Kidney epithelial cell (primary cell): Measurements from ENCODE around the gene CD6. TPM values are rescaled to one million over a fixed set of nuclear protein-coding genes. Genes with fewer than 3 reads are reported as not detected.

Experiments
- DNase-seq: peaks from one replicate; pipeline ENCODE4 v3.0.0-alpha.2; 2010; ENCODE audit warnings: low read depth
- H3K27me3 ChIP-seq: 2 replicates; pipeline ENCODE4 v1.6.0; 2011; ENCODE audit warnings: low read length; ENCODE audit not compliant: control insufficient read depth, insufficient read depth
- H3K36me3 ChIP-seq: 2 replicates; pipeline ENCODE4 v1.5.1; 2011; ENCODE audit warnings: low read length; ENCODE audit not compliant: control insufficient read depth, insufficient read depth
- H3K4me3 ChIP-seq: 2 replicates; pipeline ENCODE4 v1.5.1; 2011; ENCODE audit warnings: low read depth, mild to moderate bottlenecking, control low read depth, low read length
- total RNA-seq: library from RNA; depleted of rRNA; stranded (reverse); fragments of >200 nt; gene quantifications from 2 replicates; pipeline ENCODE4 v1.2.3, GENCODE V29; 2015
- TF ChIP-seq, protein P1 (sequence below): IDR thresholded peaks from 2 replicates; pipeline ENCODE4 v1.5.1; 2011; ENCODE audit warnings: mild to moderate bottlenecking, moderate library complexity, low read length, control low read depth, inconsistent platforms; ENCODE audit not compliant: insufficient read depth, poor library complexity, severe bottlenecking

The CD6 gene
- total RNA-seq, 1 donor from 2014 or later = 0.29 TPM

DNA sequence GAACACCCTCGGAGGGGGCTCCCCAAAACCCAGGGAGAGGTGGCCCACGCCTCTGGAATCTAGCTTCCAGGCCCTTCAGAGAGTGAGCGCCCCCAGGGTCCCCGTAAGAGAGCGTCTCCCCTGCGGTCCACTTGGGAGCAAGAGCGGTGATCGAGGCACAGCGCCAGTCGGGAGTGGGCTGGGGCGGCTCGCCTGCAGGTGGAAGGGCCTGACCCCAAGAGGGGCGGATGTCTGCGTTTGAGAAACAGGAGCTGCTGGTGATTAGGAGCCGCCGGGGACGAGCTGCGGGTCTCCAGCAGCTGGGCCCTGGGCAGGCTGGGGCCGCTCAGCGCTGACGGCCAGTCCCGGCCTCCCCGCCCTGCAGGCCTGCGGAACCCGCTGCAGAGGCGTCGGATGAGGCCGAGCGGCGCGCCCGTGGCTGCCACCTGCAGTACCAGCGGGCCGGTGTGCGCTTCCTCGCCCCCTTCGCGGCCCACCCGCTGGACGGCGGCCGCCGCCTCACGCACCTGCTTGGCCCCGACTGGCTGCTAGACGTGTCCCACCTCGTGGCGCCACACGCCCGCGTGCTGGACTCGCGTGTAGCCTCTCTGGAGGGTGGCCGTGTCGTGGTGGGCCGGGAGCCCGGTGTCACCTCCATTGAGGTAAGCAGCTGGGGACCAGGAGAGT, 37.2 kb upstream of the CD6 start:
- no peak overlapping the region for H3K4me3 ChIP-seq
- TF ChIP-seq, protein P1, sequence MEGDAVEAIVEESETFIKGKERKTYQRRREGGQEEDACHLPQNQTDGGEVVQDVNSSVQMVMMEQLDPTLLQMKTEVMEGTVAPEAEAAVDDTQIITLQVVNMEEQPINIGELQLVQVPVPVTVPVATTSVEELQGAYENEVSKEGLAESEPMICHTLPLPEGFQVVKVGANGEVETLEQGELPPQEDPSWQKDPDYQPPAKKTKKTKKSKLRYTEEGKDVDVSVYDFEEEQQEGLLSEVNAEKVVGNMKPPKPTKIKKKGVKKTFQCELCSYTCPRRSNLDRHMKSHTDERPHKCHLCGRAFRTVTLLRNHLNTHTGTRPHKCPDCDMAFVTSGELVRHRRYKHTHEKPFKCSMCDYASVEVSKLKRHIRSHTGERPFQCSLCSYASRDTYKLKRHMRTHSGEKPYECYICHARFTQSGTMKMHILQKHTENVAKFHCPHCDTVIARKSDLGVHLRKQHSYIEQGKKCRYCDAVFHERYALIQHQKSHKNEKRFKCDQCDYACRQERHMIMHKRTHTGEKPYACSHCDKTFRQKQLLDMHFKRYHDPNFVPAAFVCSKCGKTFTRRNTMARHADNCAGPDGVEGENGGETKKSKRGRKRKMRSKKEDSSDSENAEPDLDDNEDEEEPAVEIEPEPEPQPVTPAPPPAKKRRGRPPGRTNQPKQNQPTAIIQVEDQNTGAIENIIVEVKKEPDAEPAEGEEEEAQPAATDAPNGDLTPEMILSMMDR = no peak
- H3K27me3 ChIP-seq = no peaks in the 10 kb centered on the region
- H3K36me3 ChIP-seq = peaks cover 2% of the 10 kb centered on the region
- no peak for DNase-seq

DNA sequence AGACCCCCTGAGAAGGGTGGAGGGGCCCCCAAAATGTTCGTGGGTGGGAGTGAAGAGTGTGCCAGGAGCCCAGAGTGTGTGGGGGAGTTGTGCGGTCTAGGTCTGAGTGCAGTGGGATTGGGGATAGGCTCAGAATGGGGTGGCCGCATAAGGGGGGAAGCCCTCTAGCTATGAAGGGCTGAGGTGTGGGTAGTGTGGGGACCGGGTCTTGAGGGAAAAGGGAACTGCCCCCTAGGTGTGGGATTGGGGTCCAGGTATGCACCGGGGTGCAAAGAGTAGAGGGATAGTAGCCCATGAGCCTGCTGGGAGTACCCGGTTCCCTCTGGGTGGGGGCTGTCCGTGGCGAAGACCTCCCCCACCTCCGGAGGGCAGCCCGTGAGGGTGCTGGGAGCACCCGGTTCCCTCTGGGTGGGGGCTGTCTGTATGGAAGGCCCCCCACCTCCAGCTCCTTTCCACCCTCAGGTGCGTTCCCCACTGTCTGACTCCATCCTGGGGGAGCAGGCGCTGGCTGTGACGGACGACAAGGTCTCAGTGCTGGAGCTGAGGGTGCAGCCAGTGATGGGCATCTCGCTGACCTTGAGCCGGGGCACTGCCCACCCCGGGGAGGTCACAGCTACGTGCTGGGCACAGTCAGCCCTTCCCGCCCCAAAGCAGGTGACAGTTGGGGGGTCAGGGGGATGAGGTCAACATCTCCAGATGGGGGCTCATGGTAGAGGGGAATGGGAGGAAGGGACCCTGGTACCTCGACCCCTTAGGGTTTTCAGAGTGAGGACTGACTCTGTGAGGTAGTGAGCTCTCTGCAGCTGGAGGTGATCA, 36.5 kb upstream of the CD6 start:
- no peak for DNase-seq
- TF ChIP-seq, protein P1 = no peak
- H3K4me3 ChIP-seq = no peak overlapping the region
- H3K27me3 ChIP-seq = no peaks in the 10 kb centered on the region
- peaks cover 1% of the 10 kb centered on the region for H3K36me3 ChIP-seq

- Histone ChIP-seq H3K4me3 (no peak overlapping the region), H3K36me3 (no peaks in the 10 kb centered on the region), H3K27me3 (no peaks in the 10 kb centered on the region)
- TF ChIP-seq, protein P1 = no peak
- DNase-seq = no peak
These were observed 35.6 kb upstream of the CD6 start for GRCh38 chr11:60935676-60936442.

DNA sequence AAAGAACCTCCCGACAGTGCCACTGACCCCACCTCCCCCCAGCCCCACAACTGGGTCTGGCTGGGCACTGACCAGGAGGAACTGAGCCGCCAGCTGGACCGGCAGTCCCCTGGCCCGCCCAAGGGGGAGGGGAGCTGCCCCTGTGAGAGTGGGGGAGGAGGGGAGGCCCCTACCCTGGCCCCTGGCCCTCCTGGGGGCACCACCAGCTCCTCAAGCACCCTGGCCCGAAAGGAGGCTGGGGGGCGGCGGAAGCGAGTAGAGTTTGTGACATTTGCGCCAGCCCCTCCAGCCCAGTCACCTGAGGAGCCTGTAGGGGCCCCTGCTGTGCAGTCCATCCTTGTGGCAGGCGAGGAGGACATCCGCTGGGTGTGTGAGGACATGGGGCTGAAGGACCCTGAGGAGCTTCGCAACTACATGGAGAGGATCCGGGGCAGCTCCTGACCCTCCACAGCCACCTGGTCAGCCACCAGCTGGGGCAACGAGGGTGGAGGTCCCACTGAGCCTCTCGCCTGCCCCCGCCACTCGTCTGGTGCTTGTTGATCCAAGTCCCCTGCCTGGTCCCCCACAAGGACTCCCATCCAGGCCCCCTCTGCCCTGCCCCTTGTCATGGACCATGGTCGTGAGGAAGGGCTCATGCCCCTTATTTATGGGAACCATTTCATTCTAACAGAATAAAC, 34.9 kb upstream of the CD6 start:
- H3K27me3 ChIP-seq = no peaks in the 10 kb centered on the region
- no peaks in the 10 kb centered on the region for H3K36me3 ChIP-seq
- no peak for DNase-seq
- no peak overlapping the region for H3K4me3 ChIP-seq
- TF ChIP-seq, protein P1 = no peak

GRCh38 chr11:60937144-60937527, 34.3 kb upstream of the CD6 start:
- H3K27me3 ChIP-seq = no peaks in the 10 kb centered on the region
- TF ChIP-seq, protein P1 = no peak
- no peak overlapping the region for H3K4me3 ChIP-seq
- H3K36me3 ChIP-seq = no peaks in the 10 kb centered on the region
- DNase-seq = no peak
